Panc1 (cell line): ENCODE measurements around the gene RAPGEF5.

Experiments
- POLR2AphosphoS5 ChIP-seq: IDR thresholded peaks from 2 replicates; pipeline ENCODE4 v1.6.1; 2012; ENCODE audit warnings: mild to moderate bottlenecking, low read depth, low read length, moderate library complexity
- SIN3A ChIP-seq: IDR thresholded peaks from 2 replicates; pipeline ENCODE4 v1.6.1; 2012; ENCODE audit warnings: low read depth, mild to moderate bottlenecking, low read length, moderate library complexity, borderline replicate concordance; ENCODE audit not compliant: insufficient read depth
- TCF7L2 ChIP-seq: IDR thresholded peaks from 2 replicates; pipeline ENCODE4 v1.6.1; 2011; ENCODE audit warnings: mild to moderate bottlenecking, low read depth, low read length, inconsistent platforms
- TF ChIP-seq, protein P1 (sequence below): fragments of 450-650 bp; IDR thresholded peaks from 2 replicates; pipeline ENCODE4 v1.5.1; 2017; ENCODE audit warnings: mild to moderate bottlenecking
- TF ChIP-seq, protein P2 (sequence below), 2 experiments: IDR thresholded peaks; 2 replicates each; pipeline ENCODE4 v1.6.1; 2011 to 2012; ENCODE audit warnings: low read depth in 2 of 2, control low read depth in 1 of 2, low read length in 1 of 2, mild to moderate bottlenecking in 1 of 2, moderate library complexity in 1 of 2; ENCODE audit not compliant: insufficient read depth in 1 of 2

- TF ChIP-seq, protein P1, sequence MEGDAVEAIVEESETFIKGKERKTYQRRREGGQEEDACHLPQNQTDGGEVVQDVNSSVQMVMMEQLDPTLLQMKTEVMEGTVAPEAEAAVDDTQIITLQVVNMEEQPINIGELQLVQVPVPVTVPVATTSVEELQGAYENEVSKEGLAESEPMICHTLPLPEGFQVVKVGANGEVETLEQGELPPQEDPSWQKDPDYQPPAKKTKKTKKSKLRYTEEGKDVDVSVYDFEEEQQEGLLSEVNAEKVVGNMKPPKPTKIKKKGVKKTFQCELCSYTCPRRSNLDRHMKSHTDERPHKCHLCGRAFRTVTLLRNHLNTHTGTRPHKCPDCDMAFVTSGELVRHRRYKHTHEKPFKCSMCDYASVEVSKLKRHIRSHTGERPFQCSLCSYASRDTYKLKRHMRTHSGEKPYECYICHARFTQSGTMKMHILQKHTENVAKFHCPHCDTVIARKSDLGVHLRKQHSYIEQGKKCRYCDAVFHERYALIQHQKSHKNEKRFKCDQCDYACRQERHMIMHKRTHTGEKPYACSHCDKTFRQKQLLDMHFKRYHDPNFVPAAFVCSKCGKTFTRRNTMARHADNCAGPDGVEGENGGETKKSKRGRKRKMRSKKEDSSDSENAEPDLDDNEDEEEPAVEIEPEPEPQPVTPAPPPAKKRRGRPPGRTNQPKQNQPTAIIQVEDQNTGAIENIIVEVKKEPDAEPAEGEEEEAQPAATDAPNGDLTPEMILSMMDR = no peak
- no peak for TF ChIP-seq SIN3A
- TF ChIP-seq, protein P2, sequence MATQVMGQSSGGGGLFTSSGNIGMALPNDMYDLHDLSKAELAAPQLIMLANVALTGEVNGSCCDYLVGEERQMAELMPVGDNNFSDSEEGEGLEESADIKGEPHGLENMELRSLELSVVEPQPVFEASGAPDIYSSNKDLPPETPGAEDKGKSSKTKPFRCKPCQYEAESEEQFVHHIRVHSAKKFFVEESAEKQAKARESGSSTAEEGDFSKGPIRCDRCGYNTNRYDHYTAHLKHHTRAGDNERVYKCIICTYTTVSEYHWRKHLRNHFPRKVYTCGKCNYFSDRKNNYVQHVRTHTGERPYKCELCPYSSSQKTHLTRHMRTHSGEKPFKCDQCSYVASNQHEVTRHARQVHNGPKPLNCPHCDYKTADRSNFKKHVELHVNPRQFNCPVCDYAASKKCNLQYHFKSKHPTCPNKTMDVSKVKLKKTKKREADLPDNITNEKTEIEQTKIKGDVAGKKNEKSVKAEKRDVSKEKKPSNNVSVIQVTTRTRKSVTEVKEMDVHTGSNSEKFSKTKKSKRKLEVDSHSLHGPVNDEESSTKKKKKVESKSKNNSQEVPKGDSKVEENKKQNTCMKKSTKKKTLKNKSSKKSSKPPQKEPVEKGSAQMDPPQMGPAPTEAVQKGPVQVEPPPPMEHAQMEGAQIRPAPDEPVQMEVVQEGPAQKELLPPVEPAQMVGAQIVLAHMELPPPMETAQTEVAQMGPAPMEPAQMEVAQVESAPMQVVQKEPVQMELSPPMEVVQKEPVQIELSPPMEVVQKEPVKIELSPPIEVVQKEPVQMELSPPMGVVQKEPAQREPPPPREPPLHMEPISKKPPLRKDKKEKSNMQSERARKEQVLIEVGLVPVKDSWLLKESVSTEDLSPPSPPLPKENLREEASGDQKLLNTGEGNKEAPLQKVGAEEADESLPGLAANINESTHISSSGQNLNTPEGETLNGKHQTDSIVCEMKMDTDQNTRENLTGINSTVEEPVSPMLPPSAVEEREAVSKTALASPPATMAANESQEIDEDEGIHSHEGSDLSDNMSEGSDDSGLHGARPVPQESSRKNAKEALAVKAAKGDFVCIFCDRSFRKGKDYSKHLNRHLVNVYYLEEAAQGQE (IDR thresholded peaks at IDR 0.05; ENCODE audit: insufficient read depth in 1 of 2, low read depth in 2 of 2, low read length in 1 of 2) = no peak
- TF ChIP-seq POLR2AphosphoS5 = no peak
- no peak for TF ChIP-seq TCF7L2
These were observed 251.4 kb downstream of the RAPGEF5 start for GRCh38 chr7:22105550-22105949.
